ENCODE measurements around the gene VMAC. TPM values are rescaled to one million over a fixed set of nuclear protein-coding genes. Genes with fewer than 3 reads are reported as not detected.

The VMAC gene
- total and polyA plus RNA-seq, 2 of the 13 experiments (the other 11 are each of a cell fraction or from before 2014, with no cell fraction given) = 2.4 TPM

DNA sequence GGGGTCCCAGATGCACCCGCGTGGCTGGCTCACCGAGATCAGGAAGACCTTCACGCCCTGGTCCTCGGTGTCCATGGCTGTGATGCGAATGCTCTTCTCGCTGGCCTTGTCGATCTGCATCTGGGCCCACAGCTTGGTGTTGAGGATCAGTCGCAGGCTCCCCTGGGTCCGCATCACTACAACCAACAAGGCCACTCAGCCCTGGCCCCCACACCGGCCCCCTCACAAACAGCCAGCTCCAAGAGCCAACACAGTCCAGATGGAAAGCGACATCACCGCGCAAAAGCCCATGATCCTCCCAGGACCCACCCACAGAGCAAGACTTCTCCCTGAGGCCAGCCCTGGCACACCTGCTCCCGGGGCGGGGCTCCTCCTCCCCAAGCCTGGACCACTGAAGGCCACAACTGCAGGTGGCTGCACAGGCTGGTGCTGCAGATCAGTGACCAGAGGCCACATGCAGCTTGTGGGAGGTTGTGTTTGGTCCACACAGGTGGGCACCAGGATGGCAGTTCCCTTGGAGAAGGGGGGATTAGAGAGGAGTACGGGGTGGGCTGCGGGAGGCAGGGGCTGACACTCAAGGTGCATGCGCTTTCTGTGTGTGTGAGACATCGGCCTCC lies 13.9 kb downstream of the VMAC start:
- Histone ChIP-seq H3K4me1 (ENCODE audit: insufficient read depth, low read length) (peaks cover 28% of the 10 kb centered on the region), H4K20me1 (ENCODE audit: insufficient read depth, low read length) (no peaks in the 10 kb centered on the region), H3K27me3 (ENCODE audit: control insufficient read depth in 1 of 2, insufficient read depth in 2 of 2, low read length in 2 of 2) (no peaks in the 10 kb centered on the region), H3K9ac (ENCODE audit: insufficient read depth, low read depth, low read length) (no peak overlapping the region), H2AFZ (ENCODE audit: low read length) (no peak overlapping the region), H3K36me3 (replicated peaks in 1 of 2; ENCODE audit: control insufficient read depth in 1 of 2, insufficient read depth in 2 of 2, low read length in 2 of 2) (peaks cover 37 to 69% of the 10 kb centered on the region in 2 experiments), H3K27ac (ENCODE audit: extremely low read length, insufficient read depth, low read length) (no peak overlapping the region), H3K4me3 (replicated peaks in 1 of 3; ENCODE audit: insufficient read depth in 1 of 3, low read depth in 2 of 3, low read length in 3 of 3) (no peak overlapping the region), H3K9me3 (ENCODE audit: low read length) (no peaks in the 10 kb centered on the region), H3K79me2 (ENCODE audit: insufficient read depth, low read length) (no peaks in the 10 kb centered on the region), H3K4me2 (ENCODE audit: low read depth, low read length) (no peak overlapping the region)
- WGBS (ENCODE audit: low lambda C conversion rate) = 95% methylated on average over 7 of the region's 20 CpGs
- no peak for FAIRE-seq
- ChIA-PET CTCF (ENCODE audit: low intra/inter-chr PET ratio, low total read pairs) (no interaction called here), POLR2A (no interaction called here)
- intact Hi-C loops (cut with micrococcal nuclease; ENCODE audit: unreplicated experiment) (no loop called here), in situ Hi-C loops (cut with HindIII; ENCODE audit: extremely low pct_ligation_motif_present, low pct_unique_long_range_greater_than_20kb) (no loop called here)
- ATAC-seq = no peak
- no TSS peak for BruUV-seq (replicated peaks)
- no peak for DNase-seq (ENCODE audit: low spot score)
- TF ChIP-seq AGO2 (optimal IDR thresholded peaks at IDR 0.05; ENCODE audit: low read depth, low read length) (peak; percentile 66), SYNCRIP (IDR thresholded peaks at IDR 0.05; ENCODE audit: insufficient read depth, low read depth, low read length) (no peak)

DNA sequence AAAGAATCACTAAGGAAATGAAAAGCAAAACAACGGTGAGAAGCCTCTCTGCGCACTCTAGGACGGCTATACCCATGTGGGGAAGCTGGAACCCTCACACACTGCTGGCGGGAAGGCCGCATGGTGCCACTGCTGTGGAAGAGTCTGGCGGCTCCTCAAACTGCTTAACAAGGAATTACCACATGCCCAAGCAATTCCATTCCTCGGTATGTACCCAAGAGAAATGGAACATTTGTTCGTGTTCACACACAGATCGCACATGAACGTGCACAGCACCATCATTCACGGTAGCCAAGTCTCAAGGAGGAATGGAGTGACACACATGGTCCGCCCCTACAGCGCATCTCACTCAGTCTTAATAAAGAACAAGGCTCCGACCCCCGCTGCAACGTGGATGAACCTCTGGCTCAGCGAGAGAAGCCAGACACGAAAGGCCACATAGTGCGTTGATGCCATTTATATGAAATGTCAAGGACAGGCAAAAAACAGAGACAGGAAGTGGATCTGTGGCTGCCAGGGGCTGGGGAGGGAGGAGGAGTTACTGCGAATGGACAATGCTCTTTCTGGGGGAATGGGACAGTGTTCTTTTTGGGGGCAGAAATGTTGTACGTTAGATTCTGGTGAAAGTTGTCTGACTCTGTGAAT lies 17.0 kb downstream of the VMAC start:
- in situ Hi-C loops (cut with HindIII; ENCODE audit: extremely low pct_ligation_motif_present, low pct_unique_long_range_greater_than_20kb) (no loop called here), intact Hi-C loops (cut with micrococcal nuclease; ENCODE audit: unreplicated experiment) (no loop called here)
- Histone ChIP-seq H3K9me3 (ENCODE audit: low read length) (no peaks in the 10 kb centered on the region), H3K4me1 (ENCODE audit: insufficient read depth, low read length) (no peaks in the 10 kb centered on the region), H3K9ac (ENCODE audit: insufficient read depth, low read depth, low read length) (no peak overlapping the region), H3K27ac (ENCODE audit: extremely low read length, insufficient read depth, low read length) (no peak overlapping the region), H3K36me3 (replicated peaks in 1 of 2; ENCODE audit: control insufficient read depth in 1 of 2, insufficient read depth in 2 of 2, low read length in 2 of 2) (peaks cover 61 to 94% of the 10 kb centered on the region in 2 experiments), H3K27me3 (ENCODE audit: control insufficient read depth in 1 of 2, insufficient read depth in 2 of 2, low read length in 2 of 2) (no peaks in the 10 kb centered on the region; a peak in 1 of 5 replicates), H4K20me1 (ENCODE audit: insufficient read depth, low read length) (no peaks in the 10 kb centered on the region), H2AFZ (ENCODE audit: low read length) (no peak overlapping the region), H3K79me2 (ENCODE audit: insufficient read depth, low read length) (no peaks in the 10 kb centered on the region), H3K4me3 (replicated peaks in 1 of 3; ENCODE audit: insufficient read depth in 1 of 3, low read depth in 2 of 3, low read length in 3 of 3) (no peak overlapping the region), H3K4me2 (ENCODE audit: low read depth, low read length) (no peak overlapping the region)
- 0 out of 2 replicates have a peak, but pooled peaks have one; percentile 12 for TF ChIP-seq POLR2G (IDR thresholded peaks at IDR 0.05; ENCODE audit: low read depth, low read length)
- TF ChIP-seq, protein P1, sequence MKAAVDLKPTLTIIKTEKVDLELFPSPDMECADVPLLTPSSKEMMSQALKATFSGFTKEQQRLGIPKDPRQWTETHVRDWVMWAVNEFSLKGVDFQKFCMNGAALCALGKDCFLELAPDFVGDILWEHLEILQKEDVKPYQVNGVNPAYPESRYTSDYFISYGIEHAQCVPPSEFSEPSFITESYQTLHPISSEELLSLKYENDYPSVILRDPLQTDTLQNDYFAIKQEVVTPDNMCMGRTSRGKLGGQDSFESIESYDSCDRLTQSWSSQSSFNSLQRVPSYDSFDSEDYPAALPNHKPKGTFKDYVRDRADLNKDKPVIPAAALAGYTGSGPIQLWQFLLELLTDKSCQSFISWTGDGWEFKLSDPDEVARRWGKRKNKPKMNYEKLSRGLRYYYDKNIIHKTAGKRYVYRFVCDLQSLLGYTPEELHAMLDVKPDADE (CRISPR knock-in tag; IDR thresholded peaks at IDR 0.05) = no peak
- no TSS peak for BruUV-seq (replicated peaks)
- no peak for FAIRE-seq
- ChIA-PET POLR2A (no interaction called here), CTCF (ENCODE audit: low intra/inter-chr PET ratio, low total read pairs) (no interaction called here)
- DNase-seq (ENCODE audit: low spot score) = no peak
- no peak for ATAC-seq
- WGBS (ENCODE audit: low lambda C conversion rate) = 98% methylated on average over 21 of the region's 21 CpGs
